Loucy (cell line): Measurements from ENCODE around the gene KAT6B.

Experiments
- CTCF ChIP-seq: fragments of 200-600 bp; sonication (generic); conservative IDR thresholded peaks from 2 replicates; pipeline ENCODE4 v1.5.1; 2014; ENCODE audit warnings: mild to moderate bottlenecking, antibody characterized with exemption, low read length
- EZH2phosphoT487 ChIP-seq: fragments of 200-600 bp; IDR thresholded peaks from 2 replicates; pipeline ENCODE4 v1.6.1; 2018; ENCODE audit warnings: antibody characterized with exemption, mild to moderate bottlenecking, moderate library complexity, borderline replicate concordance

- no peak for TF ChIP-seq CTCF
- TF ChIP-seq EZH2phosphoT487 = no peak
Measured at GRCh38 chr10:75002351-75002725, 175.9 kb downstream of the KAT6B start.
